Ascending aorta (tissue), 2 donors: ENCODE measurements around the gene CX3CR1. TPM values are rescaled to one million over a fixed set of nuclear protein-coding genes. Genes with fewer than 3 reads are reported as not detected.

ENCODE experiments used
- DNase-seq, 2 donors: peaks; one replicate each; pipeline ENCODE4 v3.0.0-alpha.2; 2019; ENCODE audit warnings: low spot score in 2 of 2
- H3K27ac ChIP-seq, 2 donors: fragments of 200-600 bp; sonication (generic); one replicate each; pipeline ENCODE4 v1.5.1; 2016 to 2017; ENCODE audit warnings: mild to moderate bottlenecking in 1 of 2
- H3K27me3 ChIP-seq: fragments of 200-600 bp; sonication (generic); one replicate; pipeline ENCODE4 v1.5.1; 2017
- H3K36me3 ChIP-seq, 2 donors: fragments of 200-600 bp; sonication (generic); one replicate each; pipeline ENCODE4 v1.5.1; 2016
- H3K4me1 ChIP-seq, 2 donors: fragments of 200-600 bp; sonication (generic); one replicate each; pipeline ENCODE4 v1.5.1; 2016 to 2017; ENCODE audit warnings: mild to moderate bottlenecking in 1 of 2
- H3K4me3 ChIP-seq, 2 donors: fragments of 200-600 bp; sonication (generic); one replicate each; pipeline ENCODE4 v1.5.1; 2016 to 2017; ENCODE audit warnings: mild to moderate bottlenecking in 1 of 2
- H3K9me3 ChIP-seq, 2 donors: fragments of 200-600 bp; sonication (generic); one replicate each; pipeline ENCODE4 v1.5.1; 2016
- CTCF ChIP-seq, 3 experiments: fragments of 200-600 bp in 2 of 3; fragments of 450-650 bp in 1 of 3; sonication (generic) in 2 of 3; IDR thresholded peaks; one replicate each; pipeline ENCODE4 v1.5.1; 2016 to 2019; ENCODE audit warnings: antibody characterized with exemption in 3 of 3, mild to moderate bottlenecking in 1 of 3, moderate library complexity in 1 of 3
- intact Hi-C: fragments of 100-400 bp; cut with DNase I; formaldehyde crosslinking; loops from one replicate; pipeline ENCODE4 v1.15.1; 2023
- total RNA-seq: library from RNA; depleted of rRNA; stranded (reverse); fragments of >200 nt; gene quantifications from one replicate; pipeline ENCODE4 v1.1.0, GENCODE V29; 2016

CX3CR1 gene
- total RNA-seq, 1 donor from 2014 or later: not detected

- H3K27me3 ChIP-seq: no peaks in the 10 kb centered on the region
- H3K27ac ChIP-seq: no peak overlapping the region
- no peaks in the 10 kb centered on the region for H3K4me1 ChIP-seq
- no peak for TF ChIP-seq CTCF (IDR thresholded peaks at IDR 0.05)
- H3K4me3 ChIP-seq: no peak overlapping the region
- no peak for DNase-seq
- H3K36me3 ChIP-seq: no peaks in the 10 kb centered on the region
- intact Hi-C loops: no loop called here
- H3K9me3 ChIP-seq: peaks cover 0 to 4% of the 10 kb centered on the region in 2 donors
These were observed 35.6 kb upstream of the CX3CR1 start for GRCh38 chr3:39315420-39315819.

- intact Hi-C loops: no loop called here
- no peak overlapping the region for H3K27ac ChIP-seq
These were observed 33.5 kb upstream of the CX3CR1 start for GRCh38 chr3:39313289-39313688.

GRCh38 chr3:39302178-39302577 is 22.3 kb upstream of the CX3CR1 start:
- TF ChIP-seq CTCF (IDR thresholded peaks at IDR 0.05): no peak
- H3K27ac ChIP-seq: no peak overlapping the region
- H3K27me3 ChIP-seq: no peaks in the 10 kb centered on the region
- H3K9me3 ChIP-seq: peaks cover 0 to 20% of the 10 kb centered on the region in 2 donors
- no peaks in the 10 kb centered on the region for H3K36me3 ChIP-seq
- H3K4me1 ChIP-seq: no peaks in the 10 kb centered on the region
- no peak overlapping the region for H3K4me3 ChIP-seq
- intact Hi-C loops: no loop called here
- no peak for DNase-seq

More at GRCh38 chr3:39313289-39313688, 33.5 kb upstream of the CX3CR1 start:
- Histone ChIP-seq H3K4me3 (no peak overlapping the region), H3K4me1 (no peaks in the 10 kb centered on the region), H3K9me3 (no peaks in the 10 kb centered on the region), H3K27me3 (no peaks in the 10 kb centered on the region), H3K36me3 (no peaks in the 10 kb centered on the region)
- no peak for TF ChIP-seq CTCF (IDR thresholded peaks at IDR 0.05)
- no peak for DNase-seq

GRCh38 chr3:39299279-39299678 is 19.4 kb upstream of the CX3CR1 start:
- no peak for TF ChIP-seq CTCF (IDR thresholded peaks at IDR 0.05)
- no peaks in the 10 kb centered on the region for H3K27me3 ChIP-seq
- no peak overlapping the region for H3K4me3 ChIP-seq
- H3K9me3 ChIP-seq: peaks cover 0 to 20% of the 10 kb centered on the region in 2 donors
- H3K4me1 ChIP-seq: no peaks in the 10 kb centered on the region
- H3K27ac ChIP-seq: no peak overlapping the region
- intact Hi-C loops: no loop called here
- no peaks in the 10 kb centered on the region for H3K36me3 ChIP-seq
- no peak for DNase-seq

- no peak for DNase-seq
- Histone ChIP-seq H3K4me3 (no peak overlapping the region), H3K27me3 (no peaks in the 10 kb centered on the region), H3K9me3 (peaks cover 0 to 20% of the 10 kb centered on the region in 2 donors), H3K27ac (no peak overlapping the region), H3K36me3 (no peaks in the 10 kb centered on the region), H3K4me1 (no peaks in the 10 kb centered on the region)
- intact Hi-C loops: no loop called here
- TF ChIP-seq CTCF (IDR thresholded peaks at IDR 0.05): no peak
These were observed 16.6 kb upstream of the CX3CR1 start for GRCh38 chr3:39296197-39297077.
